NCI-H2227 treated with DMSO at 0.1 percent for 48 hours (cell line): ENCODE measurements around the gene STAG3.
A peak's percentile ranks its signal among the peaks of the same experiment; 100 is the strongest.
"Not testable (repeated sequence)": the region's sequence is repeated elsewhere in the genome, so short reads cannot be mapped to it uniquely, and the experiment has no call there.

ENCODE experiments used
- DNase-seq: peaks from one replicate; lab custom pipeline; 2025; lab: John Stamatoyannopoulos, UW

Gene STAG3

DNA sequence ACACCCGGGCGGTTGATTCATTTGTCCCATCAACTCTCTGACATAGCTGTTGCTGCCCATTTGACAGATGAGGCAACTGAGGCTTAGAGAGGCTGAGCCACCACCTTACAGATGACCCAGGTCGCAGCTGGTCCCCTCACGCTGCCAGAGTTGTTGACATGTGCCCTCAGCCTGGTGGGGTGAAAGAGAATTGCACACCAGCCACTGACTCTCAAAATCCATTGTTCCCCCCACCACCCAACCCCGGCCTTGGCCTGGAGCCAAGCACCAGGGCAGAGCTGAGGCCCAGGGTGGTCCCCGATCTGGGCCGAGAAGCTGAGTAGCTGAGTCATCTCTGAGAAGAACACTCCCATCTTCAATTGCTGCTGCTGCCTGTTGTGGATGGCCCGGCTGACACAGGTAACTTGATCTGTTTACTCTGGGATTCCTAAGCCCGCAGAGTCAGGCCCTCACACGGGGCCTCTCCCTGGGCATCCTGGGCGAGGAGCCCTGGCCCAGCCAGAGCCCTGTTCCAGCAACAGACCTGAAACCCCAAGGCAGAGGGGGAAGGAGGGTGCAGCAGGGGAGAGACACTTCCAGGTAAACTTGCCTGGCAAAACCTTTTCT is 69.5 kb downstream of the STAG3 start:
- DNase-seq = peak; percentile 71

DNA sequence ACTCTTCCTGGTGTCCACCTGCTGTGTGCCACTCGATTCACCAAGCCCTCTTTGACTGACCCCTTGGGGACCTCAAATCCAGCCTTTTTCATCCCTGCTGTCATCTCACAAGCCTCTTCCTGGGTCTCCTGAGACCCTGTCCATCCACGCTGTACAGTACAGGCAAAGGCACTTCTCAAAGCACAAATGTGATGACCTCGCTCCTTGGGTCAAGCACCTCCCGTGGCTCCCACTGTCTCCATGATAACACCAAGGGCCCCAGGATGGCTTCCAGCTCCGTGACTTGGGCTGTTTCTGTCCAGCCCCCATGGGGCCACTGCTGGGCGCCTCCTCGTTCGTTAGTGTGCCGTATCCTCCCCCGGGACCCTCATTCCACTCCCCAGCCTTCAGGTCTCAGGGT is 70.8 kb downstream of the STAG3 start:
- no peak for DNase-seq

DNA sequence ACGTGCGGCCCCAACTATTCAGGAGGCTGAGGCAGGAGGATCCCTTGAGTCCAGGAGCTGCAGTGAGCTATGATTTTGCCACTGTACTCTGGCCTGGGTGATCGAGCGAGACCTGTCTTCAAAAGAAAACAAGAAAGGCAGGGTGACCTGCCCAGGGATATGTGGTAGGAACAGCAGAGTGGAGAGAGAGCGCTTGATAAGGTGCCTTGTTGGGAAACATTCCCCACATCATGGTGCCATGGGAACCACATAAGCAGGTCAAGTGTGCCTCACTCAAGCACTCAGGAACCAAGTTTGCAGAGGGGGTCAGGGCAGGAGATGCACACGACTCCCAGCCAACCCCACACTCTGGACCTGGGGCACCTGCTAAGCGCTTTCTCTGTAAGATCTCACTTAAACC is 79.3 kb downstream of the STAG3 start:
- no peak for DNase-seq

DNA sequence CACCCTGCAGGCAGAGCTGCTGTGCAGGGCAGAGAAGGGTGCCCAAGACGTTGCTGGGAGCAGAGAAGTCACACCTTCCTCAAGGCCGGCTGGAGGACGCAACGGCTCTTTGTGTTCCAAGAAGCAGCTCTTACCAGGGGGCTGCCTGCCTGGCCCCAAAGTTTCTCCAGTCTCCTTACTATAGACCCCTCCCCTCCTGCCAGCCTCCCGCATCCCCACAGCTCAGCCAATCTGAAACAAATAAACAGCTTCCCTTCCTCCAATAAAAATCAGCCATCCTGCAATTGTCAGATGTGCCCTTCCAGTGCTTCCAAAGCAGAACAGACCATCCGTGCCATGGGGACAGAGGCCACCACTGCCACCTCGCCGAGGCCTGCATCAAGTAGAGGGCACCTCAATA is 82.3 kb downstream of the STAG3 start:
- DNase-seq = not testable (repeated sequence)

DNA sequence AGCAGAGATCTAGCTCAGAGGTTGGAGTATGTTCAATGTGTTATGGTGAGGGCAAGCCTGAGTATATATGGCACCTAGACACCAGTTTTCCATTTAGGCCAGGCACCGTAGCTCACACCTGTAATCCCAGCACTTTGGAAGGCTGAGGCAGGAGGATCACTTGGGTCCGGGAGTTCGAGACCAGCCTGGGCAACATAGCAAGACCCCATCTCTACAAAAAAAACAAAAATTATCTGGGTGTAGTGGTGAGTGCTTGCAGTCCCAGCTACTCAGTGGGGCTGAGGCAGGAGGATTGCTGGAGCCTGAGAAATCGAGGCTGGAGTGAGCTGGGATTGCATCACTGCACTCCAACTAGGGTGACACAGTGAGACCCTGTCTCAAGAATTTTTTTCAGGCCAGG is 85.2 kb downstream of the STAG3 start:
- DNase-seq = not testable (repeated sequence)
